ENCODE data around the gene APOB.

DNA sequence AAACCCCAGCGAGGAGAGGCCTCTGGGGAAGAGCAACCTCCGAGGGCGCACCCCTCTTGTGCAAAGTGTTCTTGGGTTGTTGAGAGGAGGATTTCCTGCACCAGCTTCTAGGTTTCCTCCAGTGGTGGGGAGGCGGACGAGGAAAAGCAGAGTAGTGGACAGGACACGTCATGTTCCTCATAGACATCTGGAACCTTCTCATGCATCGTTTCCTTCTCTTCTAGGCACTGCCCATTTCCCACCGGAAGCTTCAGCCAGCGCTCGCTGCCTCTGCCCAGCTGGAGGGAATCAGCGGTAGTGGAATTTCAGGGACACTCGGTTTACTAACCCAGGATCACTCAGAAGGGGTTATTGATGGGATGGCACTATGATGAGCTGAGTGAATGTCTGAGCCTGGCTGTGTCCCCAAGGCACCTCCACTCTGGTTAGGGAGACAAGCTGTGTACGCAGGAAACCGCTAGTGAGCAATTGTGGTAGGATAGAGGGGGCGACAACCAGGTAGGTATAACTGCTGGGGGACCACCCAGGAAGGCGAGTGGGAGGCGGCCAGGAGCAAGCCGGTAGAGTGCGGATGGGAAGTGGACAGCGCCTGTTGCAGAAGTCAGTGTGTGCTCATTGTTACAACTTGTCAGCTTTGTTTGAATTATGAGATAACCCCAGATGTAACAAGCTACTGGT, 960 bp upstream of the APOB start:
- TF ChIP-seq, protein P1, sequence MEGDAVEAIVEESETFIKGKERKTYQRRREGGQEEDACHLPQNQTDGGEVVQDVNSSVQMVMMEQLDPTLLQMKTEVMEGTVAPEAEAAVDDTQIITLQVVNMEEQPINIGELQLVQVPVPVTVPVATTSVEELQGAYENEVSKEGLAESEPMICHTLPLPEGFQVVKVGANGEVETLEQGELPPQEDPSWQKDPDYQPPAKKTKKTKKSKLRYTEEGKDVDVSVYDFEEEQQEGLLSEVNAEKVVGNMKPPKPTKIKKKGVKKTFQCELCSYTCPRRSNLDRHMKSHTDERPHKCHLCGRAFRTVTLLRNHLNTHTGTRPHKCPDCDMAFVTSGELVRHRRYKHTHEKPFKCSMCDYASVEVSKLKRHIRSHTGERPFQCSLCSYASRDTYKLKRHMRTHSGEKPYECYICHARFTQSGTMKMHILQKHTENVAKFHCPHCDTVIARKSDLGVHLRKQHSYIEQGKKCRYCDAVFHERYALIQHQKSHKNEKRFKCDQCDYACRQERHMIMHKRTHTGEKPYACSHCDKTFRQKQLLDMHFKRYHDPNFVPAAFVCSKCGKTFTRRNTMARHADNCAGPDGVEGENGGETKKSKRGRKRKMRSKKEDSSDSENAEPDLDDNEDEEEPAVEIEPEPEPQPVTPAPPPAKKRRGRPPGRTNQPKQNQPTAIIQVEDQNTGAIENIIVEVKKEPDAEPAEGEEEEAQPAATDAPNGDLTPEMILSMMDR (IDR thresholded peaks at IDR 0.05; ENCODE audit: low read depth, low read length, poor library complexity, severe bottlenecking): no peak
- TF ChIP-seq EZH2phosphoT487 (IDR thresholded peaks at IDR 0.05; ENCODE audit: borderline replicate concordance, low read length): no peak

Measured in DOHH2 (cell line).